CD4-positive, alpha-beta T cell treated with Interleukin-17A for 4 hours (primary cell): Measurements from ENCODE around the gene ETFA.

Experiments used
- DNase-seq: peaks from one replicate; pipeline ENCODE4 v3.0.0-alpha.2; 2020; ENCODE audit warnings: mixed read lengths

Gene ETFA

DNA sequence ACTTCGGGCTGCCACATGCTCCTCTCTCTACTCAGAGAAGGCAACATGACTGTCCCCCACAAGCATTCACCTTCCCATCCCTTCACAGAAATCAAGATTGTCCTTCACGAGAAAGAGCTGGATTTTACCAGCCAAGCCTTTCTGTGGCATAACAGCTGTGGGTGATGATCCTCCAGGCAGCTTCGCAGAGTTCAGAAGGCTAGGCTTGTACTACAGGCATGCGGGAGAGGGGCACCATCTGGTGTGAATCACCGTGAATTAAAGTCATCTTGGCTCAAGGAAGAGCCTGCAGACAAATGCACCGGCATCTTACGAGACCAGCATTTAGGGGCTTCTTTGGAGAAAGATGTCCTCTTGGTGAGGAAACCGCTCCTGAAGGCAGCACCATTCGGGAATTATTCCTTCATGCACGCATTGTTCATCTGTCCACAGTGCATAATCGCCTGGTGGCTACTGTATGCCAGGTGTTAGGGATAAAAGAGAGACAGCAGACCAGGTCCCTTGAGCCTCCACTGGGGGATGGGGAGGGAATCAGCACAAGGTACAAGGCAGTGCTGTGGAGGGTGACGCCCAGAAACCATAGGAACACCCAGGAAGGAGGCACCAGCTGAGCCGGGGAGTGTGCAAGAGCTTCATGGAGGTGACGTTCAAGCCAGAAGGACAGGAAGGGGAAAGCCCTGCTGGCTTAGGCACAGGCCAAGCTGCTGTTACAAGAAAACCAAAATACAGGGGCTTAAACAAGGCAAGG is 142.9 kb downstream of the ETFA start:
- no peak for DNase-seq

DNA sequence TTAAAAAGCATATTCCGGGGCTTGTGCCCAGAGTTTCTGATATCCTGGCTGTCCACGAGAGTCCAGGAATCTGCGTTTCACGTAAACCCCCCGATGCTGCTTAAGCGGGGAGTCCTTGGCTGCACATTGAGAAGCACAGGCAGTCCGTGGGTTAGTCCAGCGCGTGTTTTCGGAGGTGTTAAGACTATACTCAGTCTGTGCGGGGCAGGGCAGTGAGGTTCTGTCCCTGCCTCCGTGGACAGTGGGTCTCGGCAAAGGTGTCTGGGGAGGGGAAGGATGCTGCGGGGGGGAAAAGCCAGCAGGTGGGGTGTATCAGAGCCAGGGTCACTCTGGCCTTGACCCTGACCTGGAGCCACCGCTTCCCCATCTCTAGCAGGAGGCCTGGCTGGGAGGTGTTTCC is 145.3 kb downstream of the ETFA start:
- DNase-seq = no peak
